ENCODE results near the gene NTNG1.

Gene NTNG1

DNA sequence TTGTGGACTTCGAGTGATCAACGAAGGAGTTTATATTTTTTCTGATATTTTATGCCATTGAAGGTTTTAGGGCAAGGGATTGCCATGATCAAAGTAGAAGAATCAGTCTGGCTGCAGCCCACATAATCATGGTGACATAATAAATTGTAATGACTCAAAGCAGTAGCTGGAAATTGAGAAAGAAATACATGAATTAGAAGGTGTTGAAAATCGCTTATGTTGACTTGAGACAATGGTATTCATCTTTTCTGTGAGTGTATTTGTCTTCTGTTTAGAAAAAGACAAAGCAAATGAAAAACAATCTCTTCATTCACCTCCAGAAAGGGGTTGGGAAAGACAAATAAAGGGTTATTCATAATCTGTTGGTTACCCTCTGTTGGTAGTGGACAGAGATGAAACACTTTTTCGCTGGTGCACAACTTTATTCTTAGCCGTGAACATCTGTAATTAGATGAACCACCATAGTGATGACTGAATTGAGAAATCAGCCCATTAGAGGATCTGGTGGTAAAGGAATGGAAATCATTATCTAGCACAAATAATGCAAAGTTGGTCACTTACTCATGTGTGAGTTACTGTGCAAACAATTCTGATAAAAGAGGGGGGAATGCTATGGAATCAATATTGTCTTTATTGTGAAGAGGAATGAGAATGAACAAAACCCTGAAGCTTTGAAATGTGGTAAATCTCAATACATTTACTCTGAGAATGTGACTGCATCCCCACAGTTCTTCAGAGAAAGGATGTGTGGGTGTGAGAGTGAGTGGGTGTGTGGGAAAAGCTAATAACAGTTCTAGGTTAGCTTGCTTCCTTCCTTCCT, 121.8 kb downstream of the NTNG1 start:
- DNase-seq (ENCODE audit: low spot score) = no peak

DNA sequence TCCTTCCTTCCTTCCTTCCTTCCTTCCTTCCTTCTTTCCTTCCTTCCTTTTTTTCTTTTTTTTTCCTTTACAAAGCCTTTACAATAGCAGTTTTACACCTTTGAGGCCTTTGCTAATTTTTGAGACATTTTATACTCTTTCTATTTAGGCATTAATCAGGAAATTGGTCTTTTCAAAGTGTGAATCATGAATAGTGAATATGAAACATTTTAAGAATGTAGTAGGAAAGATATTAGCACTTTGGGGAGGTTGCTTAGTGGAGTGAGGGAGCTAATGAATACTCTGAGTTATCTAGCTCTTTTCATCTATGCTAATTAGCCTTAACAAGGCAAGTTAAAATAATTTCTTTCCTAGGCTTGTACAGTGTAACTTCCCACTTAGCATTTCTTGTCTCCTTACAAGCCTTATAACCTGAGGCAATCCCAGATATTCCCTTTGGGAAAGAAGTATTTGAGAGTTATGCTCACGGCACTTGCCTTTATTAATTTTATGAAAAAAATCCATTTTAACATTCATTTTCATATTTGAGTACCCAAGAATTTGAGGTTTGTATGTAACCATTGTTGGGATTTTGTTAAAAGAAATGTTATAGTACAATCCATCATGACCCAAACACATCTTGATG, 122.6 kb downstream of the NTNG1 start:
- DNase-seq (ENCODE audit: low spot score) = no peak

DNA sequence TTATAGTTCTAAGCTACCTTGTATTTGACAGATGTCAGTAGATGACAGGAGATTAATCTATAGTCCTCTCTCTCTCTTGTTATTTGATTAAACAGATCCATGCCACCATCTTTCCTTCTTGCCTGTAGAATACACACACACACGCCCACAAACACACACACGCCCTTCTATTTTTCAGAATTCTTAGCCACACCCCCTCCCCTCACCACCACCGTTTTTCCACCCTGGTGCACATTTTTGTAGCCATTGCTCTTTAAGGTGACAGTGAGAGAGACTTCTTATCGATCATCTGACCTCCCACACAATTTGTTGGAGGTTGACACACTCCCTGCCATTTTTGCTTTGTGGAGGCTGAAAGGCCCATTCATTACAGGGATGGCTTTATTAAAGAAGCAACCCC, 123.2 kb downstream of the NTNG1 start:
- no peak for DNase-seq (ENCODE audit: low spot score)

DNA sequence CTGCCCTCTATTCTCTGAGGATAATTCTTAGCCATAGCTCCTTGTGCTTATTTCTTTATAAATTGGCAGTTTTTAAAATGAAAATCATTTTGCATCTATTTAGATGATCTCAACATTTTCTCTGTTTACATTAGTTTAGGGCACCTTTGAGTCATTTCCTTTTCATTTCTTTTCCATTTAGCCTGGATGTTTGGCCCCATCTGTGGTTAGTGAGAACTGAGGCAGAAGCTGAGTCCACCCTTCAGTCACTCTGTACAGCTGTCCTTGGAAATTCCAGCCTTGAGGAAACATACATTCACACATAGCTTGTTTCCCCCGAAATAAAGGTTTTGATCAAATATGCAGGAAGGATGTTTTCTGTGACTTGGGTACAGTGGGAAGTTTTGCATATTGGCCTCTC, 123.7 kb downstream of the NTNG1 start:
- DNase-seq (ENCODE audit: low spot score) = no peak

DNA sequence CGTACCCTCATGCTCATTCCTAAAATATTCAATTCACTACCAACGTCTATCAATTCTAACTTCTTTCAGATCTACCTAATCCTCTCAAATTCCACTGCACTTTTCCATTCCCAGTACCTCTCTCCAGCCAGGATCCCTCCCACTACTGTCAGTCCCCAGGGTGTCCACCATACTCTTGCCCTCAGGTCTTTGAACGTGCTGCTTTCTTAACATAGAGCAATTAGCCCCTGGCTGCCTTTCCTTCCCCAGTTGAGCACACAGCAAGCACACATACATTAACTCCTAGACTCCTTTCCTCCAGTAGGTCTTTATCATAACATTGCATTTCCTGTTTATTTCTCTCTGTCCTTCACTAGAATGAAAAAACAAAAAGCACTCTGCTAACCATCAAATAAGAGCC, 126.7 kb downstream of the NTNG1 start:
- no peak for DNase-seq (ENCODE audit: low spot score)

DNA sequence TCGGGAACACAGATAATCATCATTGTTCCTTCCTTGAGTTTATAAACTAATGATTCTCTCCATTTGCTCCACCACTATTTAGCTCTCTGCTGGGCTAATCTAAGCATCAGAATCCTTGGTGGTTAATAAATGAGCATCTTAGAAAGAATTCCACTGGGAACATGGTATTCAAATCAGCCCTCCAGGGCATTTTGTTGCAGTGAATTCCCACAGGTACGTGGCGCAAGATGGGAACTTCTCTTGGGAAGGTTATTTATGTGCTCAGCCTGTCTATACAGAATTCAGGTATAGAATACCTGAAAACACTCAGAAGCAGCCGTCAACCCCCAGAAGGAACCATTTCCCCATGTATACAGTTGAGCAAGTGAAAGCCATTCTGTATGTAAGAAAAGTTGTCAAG, 131.5 kb downstream of the NTNG1 start:
- no peak for DNase-seq (ENCODE audit: low spot score)

DNA sequence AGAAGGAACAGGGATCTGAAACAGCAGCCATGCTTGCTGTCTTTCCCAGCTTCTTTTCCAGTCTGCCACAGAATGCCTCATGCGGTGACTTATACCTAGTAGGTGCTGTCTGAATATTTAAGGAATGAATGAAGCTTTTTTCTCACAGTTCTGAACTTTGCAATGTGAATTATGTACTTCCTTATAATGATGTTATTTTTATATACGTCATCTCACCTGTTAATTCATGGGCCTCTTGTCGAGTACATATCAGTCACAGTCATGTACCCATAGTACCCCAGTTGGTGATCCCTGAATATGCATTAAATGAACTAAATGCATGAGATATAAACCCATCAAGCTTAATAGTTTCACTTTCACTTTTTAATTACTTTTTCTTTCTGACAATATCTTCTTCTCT, 132.7 kb downstream of the NTNG1 start:
- DNase-seq (ENCODE audit: low spot score) = no peak

DNA sequence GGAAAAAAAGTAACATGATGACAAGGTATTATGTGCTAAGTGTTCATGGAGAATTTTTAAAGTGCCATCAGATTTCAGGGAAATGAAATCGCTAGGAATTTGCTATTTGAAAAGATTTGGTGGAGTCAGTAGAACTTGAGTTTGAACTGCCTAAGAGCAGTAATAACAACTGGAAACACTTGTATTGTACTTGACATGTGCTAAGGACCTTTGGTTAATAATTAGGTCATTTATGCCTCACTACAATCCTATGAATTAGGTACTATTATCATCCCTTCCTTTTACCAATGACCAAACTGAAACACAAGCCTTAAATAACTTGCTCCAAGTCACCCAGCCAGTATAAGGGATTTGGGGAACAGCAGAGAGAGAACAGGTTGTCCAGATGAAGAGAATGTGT, 133.4 kb downstream of the NTNG1 start:
- no peak for DNase-seq (ENCODE audit: low spot score)

DNA sequence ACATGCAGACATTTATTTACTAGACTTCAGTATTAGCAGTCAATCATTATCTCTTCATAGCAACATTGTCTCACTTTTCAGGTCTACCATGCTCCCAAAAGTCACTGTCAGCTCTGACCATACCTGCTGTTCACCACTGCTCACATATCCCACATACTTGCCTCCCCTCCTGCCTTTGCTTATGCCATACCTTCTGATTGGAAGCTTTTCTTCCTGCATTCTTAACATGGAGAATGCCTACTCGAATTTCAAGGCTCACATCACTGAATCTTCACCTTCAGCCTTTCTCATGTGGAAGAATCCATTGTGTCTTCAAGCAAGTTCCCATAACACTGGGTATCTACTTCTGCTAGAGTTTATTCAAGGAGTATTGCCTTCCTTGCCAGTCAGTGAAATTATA, 135.4 kb downstream of the NTNG1 start:
- no peak for DNase-seq (ENCODE audit: low spot score)

DNA sequence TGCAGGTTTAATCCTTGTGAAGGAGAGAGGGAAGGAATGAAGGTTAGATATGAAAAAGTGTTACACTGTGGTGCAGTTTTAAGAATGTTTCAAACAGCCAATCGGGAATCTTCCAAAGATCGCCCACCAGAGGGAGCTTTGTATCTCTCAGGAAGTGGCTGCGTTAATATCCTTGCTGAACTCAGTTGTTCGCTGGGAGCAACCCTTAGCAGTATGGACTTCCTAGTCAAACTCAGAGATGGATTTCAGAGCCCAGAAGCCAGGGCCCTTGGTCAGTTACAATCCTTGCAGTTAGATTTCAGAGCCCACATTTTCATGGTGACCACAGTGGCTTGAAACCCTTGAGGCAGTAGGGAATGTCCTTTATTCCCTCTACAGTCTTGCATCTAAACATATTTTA, 136.2 kb downstream of the NTNG1 start:
- no peak for DNase-seq (ENCODE audit: low spot score)

DNA sequence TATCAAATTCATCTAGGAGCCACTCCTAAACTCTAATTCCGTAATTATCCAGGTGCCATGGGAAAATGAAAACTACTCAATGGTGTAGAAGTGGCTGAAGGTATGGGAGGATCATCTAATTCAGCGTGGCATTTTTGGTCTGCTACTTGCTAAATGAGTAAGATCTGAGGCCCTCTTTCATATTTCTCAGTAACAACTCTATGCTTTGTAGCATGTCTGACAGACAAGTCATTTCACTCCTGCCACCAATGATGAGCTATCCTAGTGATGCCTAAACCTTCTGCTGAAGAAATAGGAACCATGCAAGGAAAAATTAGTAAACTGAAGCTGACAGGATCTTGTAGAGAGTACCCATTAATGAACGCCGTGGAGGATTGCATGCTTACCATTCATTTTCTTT, 145.3 kb downstream of the NTNG1 start:
- DNase-seq (ENCODE audit: low spot score) = no peak

DNA sequence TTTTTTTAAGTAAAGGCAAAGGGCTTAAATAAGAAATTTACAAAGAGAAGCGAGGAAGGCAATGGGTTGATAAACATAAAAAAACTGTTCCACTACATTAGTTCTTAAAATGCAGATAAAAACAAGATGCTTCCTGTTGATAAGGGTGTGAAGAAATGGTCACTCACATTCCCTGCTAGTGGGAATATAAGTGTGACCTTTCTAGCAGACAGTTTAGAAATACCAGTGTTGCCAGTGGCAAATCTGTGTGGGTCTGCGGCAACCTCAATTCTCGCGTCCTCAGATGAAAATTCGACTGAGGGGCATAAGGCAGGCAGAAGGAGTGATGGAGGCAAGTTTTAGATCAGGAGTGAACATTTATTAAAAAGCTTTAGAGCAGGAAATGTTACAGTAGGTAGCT, 151.1 kb downstream of the NTNG1 start:
- no peak for DNase-seq (ENCODE audit: low spot score)

DNA sequence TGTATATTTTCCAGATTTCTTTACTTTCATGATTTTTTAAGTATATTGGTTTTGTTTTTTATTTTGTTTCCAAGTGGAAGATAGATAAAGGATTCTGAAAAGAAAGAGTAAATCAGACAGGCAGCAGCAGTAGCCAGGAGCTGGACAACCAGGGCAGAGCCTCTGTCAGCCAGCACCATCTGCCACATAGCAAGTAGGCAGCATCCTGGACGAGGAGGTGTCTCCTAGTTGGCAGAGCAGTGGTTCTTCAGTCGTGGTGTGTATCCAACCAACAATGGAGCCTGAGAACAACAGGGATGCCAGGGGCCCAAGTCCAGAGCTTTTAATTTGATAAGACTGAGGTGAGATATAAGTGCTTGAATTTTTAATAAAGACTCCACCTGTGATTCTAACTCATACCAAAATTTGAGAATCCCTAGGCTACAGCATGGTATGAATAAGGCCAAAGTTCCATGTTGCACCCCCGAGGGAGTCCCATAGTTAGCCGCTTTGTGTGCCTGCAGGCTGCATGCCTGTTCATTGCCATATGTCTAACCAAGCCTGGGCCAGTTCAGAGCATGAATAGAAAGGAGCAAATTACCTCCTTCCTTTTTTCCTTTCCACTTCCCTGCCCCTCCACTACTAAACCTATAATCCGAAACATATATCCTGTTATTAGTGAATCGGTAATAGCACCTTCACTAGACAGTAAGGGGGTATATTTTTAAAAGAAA, 153.2 kb downstream of the NTNG1 start:
- no peak for DNase-seq (ENCODE audit: low spot score)

DNA sequence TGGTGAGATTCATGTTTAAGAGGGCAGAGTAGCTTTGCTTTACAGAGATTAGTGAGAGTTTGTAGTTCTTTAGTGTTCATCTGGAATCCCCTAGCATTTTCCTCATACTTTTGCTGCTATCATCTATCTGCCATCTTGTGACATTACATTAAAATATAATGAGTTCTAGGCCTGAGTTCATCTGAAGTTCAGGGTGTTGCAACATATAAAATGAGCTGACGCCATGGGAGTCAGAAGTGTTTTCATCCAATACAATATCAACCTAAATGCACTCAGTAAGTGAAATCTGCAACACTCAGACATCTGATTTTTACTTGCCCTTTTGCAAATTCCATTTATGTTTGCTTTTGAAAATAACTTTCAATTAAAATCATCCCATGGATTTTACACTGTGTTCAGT, 153.8 kb downstream of the NTNG1 start:
- no peak for DNase-seq (ENCODE audit: low spot score)

DNA sequence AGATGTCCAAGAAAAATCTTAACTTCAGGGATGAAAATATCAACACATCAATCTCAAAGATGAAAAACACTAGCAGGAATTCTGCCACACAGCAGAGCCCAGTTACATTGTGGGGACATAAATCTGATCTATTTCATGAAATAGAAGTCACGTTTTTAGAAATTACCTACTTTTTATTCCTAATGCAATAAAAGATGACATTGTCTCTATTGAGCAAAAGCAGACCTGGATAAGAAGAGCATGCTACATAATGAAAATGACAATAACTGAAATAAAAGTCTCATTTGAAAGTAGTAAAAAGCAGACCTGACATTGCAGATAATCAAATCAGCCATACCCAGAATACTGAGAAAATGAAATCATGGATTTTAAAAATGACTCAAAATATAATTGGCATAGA, 156.8 kb downstream of the NTNG1 start:
- no peak for DNase-seq (ENCODE audit: low spot score)

DNA sequence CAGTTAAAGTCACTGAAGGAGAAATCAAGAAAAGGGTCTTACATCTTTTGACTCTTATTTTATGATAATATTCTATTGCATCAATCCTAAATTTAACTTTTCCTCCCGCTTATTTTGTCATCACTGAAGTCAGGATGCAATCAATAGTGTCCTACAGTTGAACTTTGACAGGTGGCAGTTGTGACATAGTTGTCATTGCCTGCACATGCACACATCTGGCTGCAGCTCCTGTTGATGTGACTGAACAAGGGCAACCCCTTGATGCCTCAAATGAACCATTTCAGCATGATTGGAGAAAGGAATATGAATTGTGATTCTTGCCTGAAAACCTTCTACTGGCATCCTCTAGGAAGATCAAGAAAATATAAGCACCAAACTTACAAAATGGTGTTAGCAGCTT, 157.7 kb downstream of the NTNG1 start:
- DNase-seq (ENCODE audit: low spot score) = no peak

DNA sequence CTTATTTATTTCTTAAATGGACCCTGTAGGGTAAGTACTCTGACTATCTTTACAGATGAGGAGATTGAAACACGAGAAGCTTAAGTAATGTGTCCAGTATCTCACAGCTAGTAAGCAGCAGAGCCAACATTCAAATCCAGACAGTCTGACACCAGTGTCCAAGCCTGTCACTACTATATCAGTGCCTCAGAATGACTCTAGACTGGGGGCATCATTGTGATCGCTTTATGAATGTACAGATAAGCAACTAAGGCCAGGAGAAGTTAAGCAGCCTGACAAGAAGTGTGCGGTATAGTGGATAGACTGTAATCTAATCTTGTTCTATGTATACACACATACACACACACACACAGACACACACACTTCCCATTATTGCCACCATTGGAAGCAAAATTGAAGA, 158.7 kb downstream of the NTNG1 start:
- DNase-seq (ENCODE audit: low spot score) = no peak

DNA sequence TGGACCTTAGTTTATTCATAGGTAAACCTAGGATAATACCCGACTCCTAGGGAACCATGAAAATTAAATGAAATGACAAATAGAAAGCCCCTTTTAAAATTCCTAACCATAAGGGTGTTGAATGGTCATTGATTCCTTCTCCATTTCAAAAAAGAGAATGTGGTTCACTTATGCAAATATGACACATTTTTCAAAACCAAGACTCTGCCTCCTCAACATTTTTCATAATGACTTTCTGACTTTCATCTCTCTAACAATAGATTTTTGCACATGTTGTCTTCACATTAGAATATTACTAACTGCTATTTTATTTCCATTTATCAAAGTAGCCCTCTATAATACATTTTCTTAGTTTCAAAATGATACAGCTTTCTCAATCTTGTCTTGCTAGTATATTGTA, 169.1 kb downstream of the NTNG1 start:
- DNase-seq (ENCODE audit: low spot score) = no peak

DNA sequence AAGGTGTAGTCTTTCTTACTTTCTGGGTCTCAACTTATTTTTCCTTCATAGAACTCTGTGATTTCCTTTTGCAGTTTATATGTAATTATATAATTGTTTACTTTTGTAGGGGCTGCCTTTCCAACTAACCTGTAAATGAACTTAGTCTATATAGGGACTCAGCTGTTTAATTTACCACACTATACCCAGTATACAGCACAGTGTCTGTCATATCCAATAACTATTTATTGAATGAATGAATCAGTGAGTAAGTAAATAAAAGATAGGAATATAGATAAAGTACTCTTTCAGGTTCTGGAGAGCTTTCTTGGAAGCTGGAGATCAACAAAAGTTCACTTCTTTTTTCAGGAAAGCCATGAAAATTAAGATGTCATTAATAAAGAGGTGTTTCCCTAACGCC, 174.8 kb downstream of the NTNG1 start:
- no peak for DNase-seq (ENCODE audit: low spot score)

DNA sequence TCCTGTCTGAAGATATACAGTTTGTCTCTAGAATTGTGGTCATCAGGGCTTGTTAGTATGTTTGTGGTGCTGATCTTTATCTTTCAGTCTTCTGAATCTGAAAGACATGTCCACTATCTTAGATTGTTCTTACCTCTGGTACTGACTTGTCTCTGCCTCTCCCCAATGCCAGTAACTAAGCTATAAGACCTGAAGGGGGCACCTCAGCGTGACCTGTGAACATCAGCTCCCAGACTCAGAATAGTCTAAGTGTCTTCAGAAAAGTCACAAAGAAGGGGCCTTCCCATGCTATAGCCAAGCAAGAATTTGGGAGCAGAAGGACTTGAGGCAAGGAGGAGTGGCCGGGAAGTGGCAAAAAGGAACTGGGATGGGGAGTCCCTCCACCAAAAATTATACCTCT, 178.1 kb downstream of the NTNG1 start:
- DNase-seq (ENCODE audit: low spot score) = no peak

DNA sequence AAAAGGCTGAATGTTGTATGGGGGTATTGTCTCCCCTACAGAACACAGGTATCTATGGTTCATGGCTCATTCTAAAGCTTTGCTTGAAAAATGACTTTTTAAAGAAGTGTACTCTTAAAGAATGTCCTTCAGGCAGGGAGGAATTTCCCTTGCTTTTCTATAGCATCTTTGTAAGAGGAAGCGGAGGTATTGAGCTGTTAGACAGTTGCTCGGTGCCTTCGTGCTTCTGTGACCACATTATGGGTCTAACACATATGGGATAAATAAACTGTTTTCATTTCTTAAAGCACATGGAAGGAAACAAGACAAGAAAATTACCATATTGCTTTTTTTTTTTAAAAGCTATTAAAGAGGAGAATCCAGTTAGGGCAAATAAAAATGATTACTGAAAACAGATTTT, 182.9 kb downstream of the NTNG1 start:
- no peak for DNase-seq (ENCODE audit: low spot score)

DNA sequence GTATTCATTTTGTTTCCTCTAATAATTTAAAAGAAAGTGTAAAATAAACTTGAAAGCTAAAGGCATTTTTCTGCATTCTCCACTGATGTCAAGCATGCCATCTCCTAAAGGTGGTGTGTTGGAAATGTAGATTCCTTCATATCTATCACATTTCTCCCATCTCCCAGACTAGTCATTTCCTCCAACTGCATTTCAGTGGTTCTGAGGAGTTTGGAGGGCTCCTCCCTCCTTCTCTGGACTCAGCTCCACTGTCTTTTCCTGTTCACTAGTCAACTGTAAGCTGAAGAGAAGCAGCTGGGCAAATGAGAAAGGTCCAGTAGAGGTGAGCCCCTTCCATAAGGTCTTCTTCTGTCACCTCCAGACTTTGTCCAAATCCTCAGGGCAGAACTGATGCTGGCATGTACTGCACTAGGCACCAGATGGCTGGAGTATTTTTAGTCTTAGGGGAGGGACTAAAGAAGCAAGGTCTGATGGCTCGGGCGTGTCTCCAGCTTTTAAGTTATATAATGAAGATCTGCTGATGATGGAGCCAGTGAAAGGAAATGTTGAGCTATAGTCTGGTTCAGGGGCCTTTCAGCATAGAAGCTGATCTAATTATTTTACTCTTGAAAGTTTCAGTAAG, 186.1 kb downstream of the NTNG1 start:
- DNase-seq (ENCODE audit: low spot score) = no peak

DNA sequence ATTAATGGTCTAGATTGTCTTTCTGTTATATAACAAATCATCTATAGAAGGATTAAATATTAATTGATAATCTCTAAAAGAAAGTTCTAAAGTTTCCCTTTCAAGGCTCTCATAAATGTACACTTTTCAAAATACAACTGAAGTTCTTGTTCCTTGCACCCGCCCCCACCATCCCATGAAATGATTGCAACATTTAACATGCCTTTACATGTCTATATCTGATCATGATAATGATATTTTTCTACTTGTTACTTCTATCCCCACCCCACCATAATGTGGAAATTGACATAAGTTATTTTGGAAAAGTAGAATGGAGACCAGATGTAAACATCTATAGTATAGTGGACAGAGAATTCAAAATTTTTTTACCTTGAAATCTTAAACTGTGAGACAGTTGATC, 186.6 kb downstream of the NTNG1 start:
- DNase-seq (ENCODE audit: low spot score) = no peak

Data from hematopoietic multipotent progenitor cell treated with erythropoietin and hydrocortisone succinate and interleukin-3 and kit ligand, for 17 days (in vitro differentiated cells).